GM12874 (cell line): Measurements from ENCODE around the gene PIN1.

Experiments
- TF ChIP-seq, protein P1 (sequence below): IDR thresholded peaks from 2 replicates; pipeline ENCODE4 v1.5.1; 2011; ENCODE audit warnings: low read depth, mild to moderate bottlenecking, control low read depth, low read length, moderate library complexity; ENCODE audit not compliant: insufficient read depth

PIN1 gene

DNA sequence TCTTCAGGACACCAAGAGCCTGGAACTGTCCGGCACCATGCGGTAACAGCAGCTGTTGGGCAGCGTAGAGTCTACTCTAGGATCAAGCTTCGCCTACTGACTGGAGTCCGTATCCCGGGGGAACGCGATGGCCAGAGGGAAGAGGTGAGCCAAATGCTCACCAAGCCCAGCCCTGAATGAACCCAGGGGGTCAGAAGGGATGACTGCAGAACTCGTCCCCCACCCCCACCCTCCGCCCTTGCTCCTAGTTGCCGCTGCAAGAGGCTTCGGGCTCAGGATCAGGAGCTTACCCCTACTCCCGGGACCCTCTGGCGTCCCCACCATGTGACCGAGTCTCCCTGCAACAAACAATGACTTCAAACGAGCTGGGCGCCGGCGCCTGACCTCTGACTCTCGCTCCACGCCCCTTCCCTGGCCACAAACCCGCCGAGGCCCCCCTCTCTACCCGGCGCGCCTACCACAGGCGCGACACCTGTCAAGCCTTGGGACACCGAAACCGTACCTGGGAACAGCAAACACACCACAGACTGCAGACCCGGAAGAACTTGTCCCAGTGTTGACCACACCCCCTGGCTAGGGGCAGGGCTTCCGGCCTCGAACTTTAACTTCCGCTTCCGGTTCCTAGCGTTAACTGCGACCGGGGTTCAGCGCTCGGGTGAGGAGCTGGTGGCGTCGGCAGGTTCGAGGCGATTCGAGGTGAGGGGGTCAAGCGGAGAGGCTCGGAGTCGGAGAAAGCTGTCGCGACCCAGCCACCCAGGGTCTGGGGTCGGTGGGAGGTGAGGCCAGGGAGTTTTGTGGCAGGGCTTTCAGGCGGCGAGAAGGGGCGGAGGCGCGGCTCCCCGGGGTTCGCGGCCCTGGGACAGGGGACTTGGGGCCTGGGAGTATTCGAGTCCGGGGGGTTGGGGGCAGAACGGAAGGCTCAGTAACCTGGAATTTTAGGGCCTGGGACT, 7.6 kb upstream of the PIN1 start, which contains the start of gene UBL5:
Gene UBL5, plus strand, starts transcription at position 630 of the 950 bp plus-strand sequence. CDS start 420 bp downstream, outside the sequence.
- TF ChIP-seq, protein P1, sequence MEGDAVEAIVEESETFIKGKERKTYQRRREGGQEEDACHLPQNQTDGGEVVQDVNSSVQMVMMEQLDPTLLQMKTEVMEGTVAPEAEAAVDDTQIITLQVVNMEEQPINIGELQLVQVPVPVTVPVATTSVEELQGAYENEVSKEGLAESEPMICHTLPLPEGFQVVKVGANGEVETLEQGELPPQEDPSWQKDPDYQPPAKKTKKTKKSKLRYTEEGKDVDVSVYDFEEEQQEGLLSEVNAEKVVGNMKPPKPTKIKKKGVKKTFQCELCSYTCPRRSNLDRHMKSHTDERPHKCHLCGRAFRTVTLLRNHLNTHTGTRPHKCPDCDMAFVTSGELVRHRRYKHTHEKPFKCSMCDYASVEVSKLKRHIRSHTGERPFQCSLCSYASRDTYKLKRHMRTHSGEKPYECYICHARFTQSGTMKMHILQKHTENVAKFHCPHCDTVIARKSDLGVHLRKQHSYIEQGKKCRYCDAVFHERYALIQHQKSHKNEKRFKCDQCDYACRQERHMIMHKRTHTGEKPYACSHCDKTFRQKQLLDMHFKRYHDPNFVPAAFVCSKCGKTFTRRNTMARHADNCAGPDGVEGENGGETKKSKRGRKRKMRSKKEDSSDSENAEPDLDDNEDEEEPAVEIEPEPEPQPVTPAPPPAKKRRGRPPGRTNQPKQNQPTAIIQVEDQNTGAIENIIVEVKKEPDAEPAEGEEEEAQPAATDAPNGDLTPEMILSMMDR, result no peak

- TF ChIP-seq, protein P1, result no peak
These were observed 6.5 kb upstream of the PIN1 start for GRCh38 chr19:9828551-9829063.

DNA sequence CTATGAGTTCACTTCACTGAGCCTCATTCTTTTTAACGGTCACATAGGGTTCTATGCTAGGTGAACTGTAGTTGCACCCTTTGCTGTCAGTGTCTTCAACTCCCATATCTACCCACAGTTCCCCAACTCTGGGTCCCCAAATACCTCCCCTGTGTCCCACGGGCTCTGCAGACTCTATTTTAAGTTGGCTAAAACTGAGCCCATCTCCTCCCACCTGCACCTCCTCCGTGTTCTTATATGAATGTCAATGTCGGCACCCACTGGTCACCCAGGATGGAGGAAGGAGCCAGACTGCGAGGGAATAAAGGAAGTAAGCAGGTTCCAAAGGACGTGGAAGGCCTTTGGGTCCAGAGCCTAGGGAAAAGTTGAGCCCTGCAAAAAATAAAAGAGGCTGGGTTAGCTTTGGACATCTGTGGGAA, 802 bp upstream of the PIN1 start:
- TF ChIP-seq, protein P1, result no peak

DNA sequence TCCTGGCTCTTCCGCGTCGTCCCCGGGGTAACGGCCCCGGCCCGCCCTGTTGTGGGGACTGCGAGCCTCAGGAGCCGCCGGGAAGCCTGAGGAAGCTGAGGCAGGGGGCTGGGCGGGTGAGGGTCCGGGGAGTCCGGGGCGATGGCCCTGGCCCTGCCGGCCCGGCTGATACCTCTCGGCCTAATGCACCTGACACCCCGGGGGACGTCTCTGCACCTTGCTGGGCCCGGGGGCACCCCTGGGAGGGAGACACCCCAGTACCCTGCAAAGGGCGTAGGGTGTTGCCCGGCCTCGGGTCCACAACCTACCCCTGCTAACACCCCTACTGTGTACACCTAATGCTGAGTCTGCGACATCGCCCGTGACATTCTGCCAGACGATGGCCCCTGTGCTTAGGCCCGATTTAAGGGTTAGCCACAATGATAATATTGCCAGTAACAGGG, 410 bp downstream of the PIN1 start:
- TF ChIP-seq, protein P1, result no peak

GRCh38 chr19:9836021-9836420, 903 bp downstream of the PIN1 start:
- TF ChIP-seq, protein P1, result no peak

- TF ChIP-seq, protein P1, result no peak
These were observed 3.2 kb downstream of the PIN1 start for GRCh38 chr19:9838324-9838723.

- TF ChIP-seq, protein P1, result no peak
These were observed 4.3 kb downstream of the PIN1 start for GRCh38 chr19:9839415-9839814.
